GM19467 (cell line): Measurements from ENCODE around the gene MR1.

Source experiments
- ATAC-seq: cut with Tn5 transposase; IDR thresholded peaks from one replicate; pipeline ENCODE4 v1.9.1; 2021; ENCODE audit warnings: mild to moderate bottlenecking, moderate library complexity; ENCODE audit not compliant: unreplicated experiment

The MR1 gene

GRCh38 chr1:181104790-181105133, 71.0 kb downstream of the MR1 start:
- ATAC-seq: peak; percentile 8

GRCh38 chr1:181105134-181106021, 71.6 kb downstream of the MR1 start:
- ATAC-seq: peak; percentile 60

DNA sequence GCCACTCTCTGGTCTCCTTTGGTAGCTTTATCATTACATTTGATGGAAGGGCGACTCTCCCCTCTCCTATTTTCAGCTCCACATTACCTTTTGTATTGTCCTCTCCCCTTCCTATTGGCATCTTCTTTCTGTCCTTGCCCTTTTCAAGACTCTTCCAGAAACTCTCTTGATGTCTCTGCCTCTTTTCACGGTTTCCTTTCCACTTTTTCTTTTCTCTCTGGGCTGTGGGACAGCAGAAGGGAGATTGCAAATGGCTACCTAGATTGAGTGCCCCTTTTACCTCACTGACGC, 72.2 kb downstream of the MR1 start:
- ATAC-seq: no peak

DNA sequence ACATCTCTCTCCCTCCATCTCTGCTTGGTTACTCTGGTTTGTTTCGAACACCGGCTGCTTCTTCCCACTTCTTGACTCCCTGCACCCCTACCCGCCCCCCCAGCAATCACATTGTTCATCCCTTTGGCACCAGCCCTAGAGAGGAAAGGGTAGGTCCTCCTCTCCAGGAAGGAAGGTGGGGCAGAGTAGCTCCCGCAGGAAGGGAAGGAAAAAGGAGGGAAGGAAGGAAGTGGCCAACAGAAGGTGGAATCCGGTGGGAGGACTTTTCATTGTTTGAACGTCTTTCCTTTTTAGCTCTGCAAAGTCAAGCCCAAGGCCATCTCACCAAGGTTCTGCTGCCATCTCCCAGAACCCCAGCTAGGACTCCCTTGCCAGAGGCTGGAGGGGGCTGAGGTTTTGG, 72.7 kb downstream of the MR1 start:
- no peak for ATAC-seq

- ATAC-seq: no peak
Observed at GRCh38 chr1:181107711-181108110, 73.9 kb downstream of the MR1 start.

DNA sequence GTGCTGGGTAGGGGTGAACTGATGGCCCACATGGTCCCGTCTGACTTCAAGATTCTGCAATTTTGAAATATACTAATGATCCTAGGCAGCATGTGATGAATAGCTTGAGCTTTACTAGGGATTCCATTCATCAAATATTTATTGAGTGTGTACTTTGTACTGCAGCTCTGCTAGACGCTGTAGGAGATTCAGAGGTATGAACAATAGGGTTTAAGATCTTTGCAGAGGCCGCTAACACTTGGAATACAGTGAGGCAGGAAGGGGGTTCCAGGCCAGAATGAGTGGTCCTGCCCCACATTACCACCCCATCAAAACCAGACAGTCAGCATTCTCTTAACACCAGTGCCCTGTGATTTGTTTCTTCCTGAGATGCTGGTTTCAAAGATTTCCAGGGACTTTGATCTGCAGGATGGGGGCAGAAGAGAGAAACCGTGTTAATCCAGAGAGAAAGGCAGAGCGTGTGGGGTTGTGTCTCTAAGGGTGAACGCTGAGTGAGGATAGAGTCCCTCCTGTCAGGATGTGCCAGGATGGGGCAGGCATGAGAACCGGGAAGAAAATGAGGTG, 74.6 kb downstream of the MR1 start:
- ATAC-seq: no peak

DNA sequence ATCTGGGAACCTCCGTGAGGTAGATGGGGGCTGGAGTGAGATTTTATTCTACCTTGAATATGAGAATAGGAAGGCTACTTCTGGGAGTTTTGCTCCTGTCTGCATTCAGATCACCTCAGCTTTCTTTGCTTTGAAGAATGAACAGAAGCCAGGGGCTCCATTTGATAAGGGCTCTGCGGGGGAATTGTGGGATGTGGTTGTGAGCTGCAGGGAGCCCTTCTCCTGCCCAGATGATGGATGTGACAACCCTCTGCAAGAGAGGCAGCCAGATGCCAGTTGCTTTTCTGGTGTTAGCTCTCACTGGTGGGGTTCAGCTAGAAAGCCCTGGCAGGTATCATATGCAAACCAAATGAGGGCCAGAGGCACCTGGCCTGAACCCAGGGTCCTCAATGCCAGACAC, 76.2 kb downstream of the MR1 start:
- ATAC-seq: no peak
